HG03108 (cell line): Measurements from ENCODE around the gene SWAP70.
A peak's percentile ranks its signal among the peaks of the same experiment; 100 is the strongest.
"Not testable (repeated sequence)": the region's sequence is repeated elsewhere in the genome, so short reads cannot be mapped to it uniquely, and the experiment has no call there.

Source experiments
- ATAC-seq: cut with Tn5 transposase; IDR thresholded peaks from one replicate; pipeline ENCODE4 v1.9.1; 2021; ENCODE audit warnings: moderate library complexity; ENCODE audit not compliant: unreplicated experiment

The SWAP70 gene

DNA sequence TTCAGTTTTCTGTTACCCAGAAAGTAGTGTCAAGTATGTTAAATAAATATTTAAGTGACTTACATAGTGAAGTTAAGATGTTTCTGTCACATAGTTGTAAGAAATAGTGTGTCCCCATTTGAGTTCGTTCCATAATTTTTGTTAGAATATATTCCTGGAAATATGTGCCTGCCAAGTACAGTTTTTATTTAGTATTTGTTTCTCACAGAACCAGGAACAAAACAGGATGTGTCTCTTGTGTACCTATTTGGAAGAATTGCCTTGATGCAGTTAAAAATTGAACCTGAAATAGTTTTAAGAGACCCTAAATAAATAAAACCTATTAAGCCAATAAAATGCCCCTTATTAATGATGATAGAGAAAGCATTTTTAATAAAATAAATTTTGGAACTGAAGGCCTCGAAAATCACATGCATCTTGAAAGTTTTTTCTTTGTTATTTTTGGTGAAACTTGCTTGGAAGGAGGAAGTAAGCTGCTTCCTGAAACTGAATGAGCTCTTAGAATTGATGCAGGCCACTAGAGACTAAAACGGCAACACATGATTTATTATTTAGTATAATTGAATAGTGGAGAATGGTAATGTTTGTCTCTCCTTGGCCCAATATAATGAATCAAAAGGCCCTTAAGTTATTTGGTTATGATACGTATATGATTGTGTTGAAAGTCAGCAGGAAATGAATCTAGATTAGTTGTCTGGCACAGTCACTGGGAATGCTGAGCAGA lies 55.9 kb downstream of the SWAP70 start:
- ATAC-seq = no peak

- no peak for ATAC-seq
Measured at GRCh38 chr11:9720290-9720630, 56.4 kb downstream of the SWAP70 start.

- no peak for ATAC-seq
Measured at GRCh38 chr11:9722023-9722422, 58.1 kb downstream of the SWAP70 start.

DNA sequence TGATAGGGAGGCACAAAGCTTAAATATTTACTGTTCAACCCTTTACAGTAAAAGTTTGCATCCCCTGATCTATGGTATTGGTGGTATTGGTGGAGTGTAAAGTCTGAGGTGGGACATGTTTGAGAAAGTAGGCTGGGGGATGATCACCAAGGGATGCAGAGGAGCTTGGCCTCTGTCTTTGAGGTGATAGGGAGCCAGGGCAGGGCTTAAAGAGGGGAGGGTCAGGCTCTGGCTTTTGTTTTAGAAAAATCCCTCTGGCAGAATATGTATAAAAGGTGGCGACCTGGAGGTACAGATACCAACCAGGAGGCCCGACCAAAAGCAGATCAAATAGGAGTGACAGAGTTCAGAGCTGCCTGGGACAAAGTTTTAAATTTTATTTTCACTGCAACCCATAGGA lies 59.0 kb downstream of the SWAP70 start:
- no peak for ATAC-seq

- peak; percentile 42 for ATAC-seq
Measured at GRCh38 chr11:9726321-9727022, 62.6 kb downstream of the SWAP70 start.

GRCh38 chr11:9728058-9728457 lies 64.2 kb downstream of the SWAP70 start:
- ATAC-seq = no peak

GRCh38 chr11:9731256-9731655 lies 67.4 kb downstream of the SWAP70 start:
- no peak for ATAC-seq

- ATAC-seq = no peak
Measured at GRCh38 chr11:9732453-9732852, 68.6 kb downstream of the SWAP70 start.

GRCh38 chr11:9733212-9733611 lies 69.3 kb downstream of the SWAP70 start:
- no peak for ATAC-seq

DNA sequence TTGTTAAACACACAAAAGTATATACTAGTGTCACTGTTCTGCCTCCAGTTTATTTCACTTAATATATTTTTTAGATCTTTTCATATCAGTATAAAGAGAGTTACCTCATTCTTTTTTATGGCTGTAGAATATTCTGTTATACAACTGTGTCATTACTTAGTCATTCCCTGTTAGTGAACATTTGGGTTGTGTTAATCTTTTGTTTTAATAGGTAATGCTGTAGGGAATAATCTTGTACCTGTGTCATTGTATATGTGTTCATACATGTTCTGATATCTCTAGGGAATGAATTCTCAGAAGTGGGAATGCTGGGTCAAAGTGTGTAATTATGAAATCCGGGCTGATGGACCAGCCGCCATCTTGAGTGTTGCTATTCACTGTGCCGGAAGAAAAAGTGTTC lies 71.4 kb downstream of the SWAP70 start:
- no peak for ATAC-seq

DNA sequence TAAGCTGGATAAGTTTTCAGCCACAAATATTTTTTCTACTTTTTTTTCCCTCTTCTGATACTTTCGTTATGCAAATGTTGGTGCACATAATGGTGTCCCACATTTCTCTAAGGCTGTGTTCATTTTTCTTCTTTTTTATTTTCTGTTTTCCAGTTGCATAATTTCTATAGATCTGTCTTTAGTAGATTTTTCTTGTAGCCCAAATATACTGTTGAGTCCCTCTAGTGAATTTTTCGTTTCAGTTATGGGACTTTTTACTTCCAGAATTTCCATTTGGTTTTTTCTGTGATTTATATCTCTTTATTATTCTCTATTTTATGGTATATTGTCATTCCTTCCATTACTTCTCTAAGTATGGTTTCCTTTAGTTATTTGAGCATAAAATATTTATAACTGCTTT lies 72.0 kb downstream of the SWAP70 start:
- ATAC-seq = no peak

GRCh38 chr11:9736365-9736764 lies 72.5 kb downstream of the SWAP70 start:
- no peak for ATAC-seq

DNA sequence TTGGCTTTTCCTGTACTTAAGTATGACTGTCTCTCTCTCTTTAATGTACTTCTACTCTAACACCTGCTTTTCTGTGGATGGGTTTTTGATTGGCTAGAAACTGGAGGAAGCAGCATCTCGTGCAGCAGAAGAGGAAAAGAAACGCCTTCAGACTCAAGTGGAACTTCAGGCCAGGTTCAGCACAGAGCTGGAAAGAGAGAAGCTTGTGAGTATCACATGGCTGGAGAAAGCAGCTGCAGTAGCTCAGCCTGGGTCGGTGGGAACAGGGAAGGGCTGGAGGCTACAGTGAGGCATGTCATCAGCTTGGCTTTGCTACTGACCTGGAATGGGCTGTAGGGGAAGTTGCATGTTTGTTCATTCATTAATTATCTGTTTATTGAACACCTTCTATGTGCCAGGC lies 74.2 kb downstream of the SWAP70 start:
- no peak for ATAC-seq

DNA sequence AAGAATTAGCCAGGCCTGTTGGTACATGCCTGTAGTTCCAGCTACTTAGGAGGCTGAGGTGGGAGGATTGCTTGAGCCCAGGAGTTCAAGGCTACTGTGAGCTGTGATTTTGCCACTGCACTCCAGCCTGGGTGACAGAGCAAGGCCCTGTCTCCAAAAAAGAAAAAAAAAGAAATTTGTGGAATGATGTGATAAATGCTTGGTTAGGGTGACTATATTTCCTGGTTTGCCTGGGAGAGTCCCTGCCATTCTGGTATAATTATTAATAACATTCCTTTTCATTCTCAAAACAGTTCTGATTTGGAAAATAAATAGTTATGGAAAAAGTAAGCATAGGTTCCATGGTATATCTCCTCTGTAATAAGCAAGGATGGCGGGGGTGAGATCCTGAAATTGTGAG lies 74.8 kb downstream of the SWAP70 start:
- no peak for ATAC-seq

DNA sequence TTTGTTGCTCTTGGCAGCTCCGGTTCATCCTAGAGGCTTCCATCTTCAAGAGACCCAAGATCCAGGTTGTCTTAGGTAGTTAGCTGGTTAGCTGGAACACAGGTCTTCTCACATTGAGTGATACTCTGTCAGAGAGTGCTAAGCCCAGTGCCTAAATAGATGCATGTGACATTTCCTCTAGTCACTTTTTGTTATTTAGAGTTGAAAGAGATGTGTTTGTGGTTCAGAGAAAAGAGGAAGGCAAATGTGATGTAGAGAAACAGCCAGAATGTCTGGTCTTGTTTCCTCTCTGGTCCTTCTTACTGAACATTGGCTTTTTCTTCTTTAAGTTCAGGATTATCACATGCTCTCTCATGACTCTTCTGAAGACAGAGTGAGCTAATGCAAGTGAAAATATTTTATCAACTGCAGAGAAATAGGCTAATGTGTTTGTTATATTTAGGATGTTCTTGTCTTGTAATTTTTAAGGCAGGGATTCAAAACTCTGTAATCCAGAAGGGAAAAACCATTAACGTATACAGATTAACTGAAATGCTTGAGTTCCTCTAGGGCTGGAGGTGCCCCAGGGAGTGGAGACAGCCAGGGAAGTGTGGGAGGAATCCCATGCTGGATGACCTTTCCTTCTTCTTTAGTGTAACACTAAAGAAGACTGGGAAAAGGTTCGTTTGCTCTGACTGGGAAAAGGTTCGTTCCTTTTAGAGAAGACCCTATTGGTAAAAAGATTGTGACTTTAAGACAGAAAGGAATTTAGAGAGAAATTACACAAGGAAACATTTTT lies 75.4 kb downstream of the SWAP70 start:
- peak; percentile 78 for ATAC-seq

GRCh38 chr11:9740202-9740883 lies 76.5 kb downstream of the SWAP70 start:
- ATAC-seq = no peak

- no peak for ATAC-seq
Measured at GRCh38 chr11:9741260-9741659, 77.4 kb downstream of the SWAP70 start.

DNA sequence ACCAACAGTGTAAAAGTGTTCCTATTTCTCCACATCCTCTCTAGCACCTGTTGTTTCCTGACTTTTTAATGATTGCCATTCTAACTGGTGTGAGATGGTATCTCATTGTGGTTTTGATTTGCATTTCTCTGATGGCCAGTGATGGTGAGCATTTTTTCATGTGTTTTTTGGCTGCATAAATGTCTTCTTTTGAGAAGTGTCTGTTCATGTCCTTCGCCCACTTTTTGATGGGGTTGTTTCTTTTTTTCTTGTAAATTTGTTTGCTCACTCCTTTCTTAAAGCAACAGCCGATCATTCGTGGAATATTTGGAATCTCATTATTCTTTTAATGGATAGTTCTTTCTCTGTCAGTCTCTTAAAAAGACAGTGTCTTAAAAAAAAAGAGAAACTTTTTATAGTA lies 79.6 kb downstream of the SWAP70 start:
- ATAC-seq = not testable (repeated sequence)

- ATAC-seq = no peak
Measured at GRCh38 chr11:9745411-9746211, 81.7 kb downstream of the SWAP70 start.

DNA sequence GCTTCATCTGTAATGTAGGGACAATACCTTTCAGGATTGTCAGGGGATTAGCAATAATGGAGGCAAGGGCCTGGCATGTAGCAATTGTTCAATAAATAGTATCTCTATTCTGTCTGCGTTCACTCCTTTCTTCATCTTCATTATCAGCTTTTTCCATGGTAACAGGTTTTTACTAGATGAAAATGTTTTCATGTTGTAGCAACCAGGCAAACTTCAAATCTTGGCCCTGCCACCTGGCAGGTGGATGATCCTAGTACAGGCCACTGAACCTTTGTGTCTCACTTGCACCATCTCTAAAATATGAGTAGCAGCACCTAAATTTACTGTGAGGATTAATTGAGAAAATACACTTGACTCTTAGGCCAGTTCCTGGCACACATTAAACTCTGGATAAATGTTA lies 83.4 kb downstream of the SWAP70 start:
- ATAC-seq = no peak

DNA sequence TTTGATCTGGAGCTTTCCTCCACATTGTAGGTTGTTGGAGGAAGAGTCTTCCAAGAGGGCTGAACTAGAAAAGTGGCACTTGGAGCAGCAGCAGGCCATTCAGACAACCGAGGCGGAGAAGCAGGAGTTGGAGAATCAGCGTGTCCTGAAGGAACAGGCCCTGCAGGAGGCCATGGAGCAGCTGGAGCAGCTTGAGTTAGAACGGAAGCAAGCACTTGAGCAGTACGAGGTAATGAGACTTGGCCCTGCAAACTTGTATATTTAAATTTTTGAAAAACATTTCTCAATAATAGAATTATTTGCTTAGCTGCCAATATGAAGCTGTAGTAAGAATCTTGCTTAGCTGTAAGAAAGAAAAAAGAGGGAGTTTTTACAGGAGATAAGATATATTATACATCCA lies 84.0 kb downstream of the SWAP70 start:
- no peak for ATAC-seq
